Keratinocyte (primary cell): Measurements from ENCODE around the gene MAN1C1. TPM values are rescaled to one million over a fixed set of nuclear protein-coding genes. Genes with fewer than 3 reads are reported as not detected.

Source experiments
- DNase-seq: peaks from one replicate; pipeline ENCODE4 v3.0.0-alpha.2; 2011; ENCODE audit warnings: low read depth, missing footprints, low spot score
- FAIRE-seq: peaks from 2 replicates; lab custom pipeline; 2011; peaks lifted over from hg19 to GRCh38; lab: Jason Lieb, UNC
- H2AFZ ChIP-seq: 2 replicates; pipeline ENCODE4 v1.6.0; 2012; ENCODE audit warnings: low read length, control low read depth, inconsistent platforms; ENCODE audit not compliant: control insufficient read depth
- H3K27ac ChIP-seq: 2 replicates; pipeline ENCODE4 v1.5.1; 2011; ENCODE audit warnings: low read length; ENCODE audit not compliant: control insufficient read depth, insufficient read depth
- H3K27me3 ChIP-seq: 3 replicates; pipeline ENCODE4 v1.6.0; 2011; ENCODE audit warnings: low read length; ENCODE audit not compliant: control insufficient read depth, insufficient read depth; ENCODE audit errors: extremely low read depth
- H3K36me3 ChIP-seq, 2 experiments: 2 replicates in 1 of 2; 3 replicates in 1 of 2; pipeline ENCODE4 v1.5.1; 2011; ENCODE audit warnings: low read length in 2 of 2, mild to moderate bottlenecking in 1 of 2; ENCODE audit not compliant: control insufficient read depth in 2 of 2, insufficient read depth in 2 of 2; ENCODE audit errors: extremely low read depth in 1 of 2
- H3K4me1 ChIP-seq: 3 replicates; pipeline ENCODE4 v1.5.1; 2011; ENCODE audit warnings: low read length; ENCODE audit not compliant: control insufficient read depth, insufficient read depth; ENCODE audit errors: extremely low read depth
- H3K4me2 ChIP-seq: 3 replicates; pipeline ENCODE4 v1.6.0; 2011; ENCODE audit warnings: low read depth, low read length; ENCODE audit not compliant: control insufficient read depth, insufficient read depth; ENCODE audit errors: extremely low read depth
- H3K4me3 ChIP-seq, 3 experiments: fragments of 200-600 bp in 1 of 3; sonication (generic) in 1 of 3; 2 replicates in 2 of 3; 3 replicates in 1 of 3; pipeline ENCODE4 v1.5.1; 2011 to 2016; ENCODE audit warnings: low read length in 3 of 3, mild to moderate bottlenecking in 3 of 3, control low read depth in 2 of 3, inconsistent platforms in 1 of 3, low read depth in 1 of 3, mixed read lengths in 1 of 3, mixed run types in 1 of 3, moderate library complexity in 1 of 3; ENCODE audit not compliant: control insufficient read depth in 2 of 3, insufficient read depth in 2 of 3; ENCODE audit errors: extremely low read depth in 1 of 3
- H3K79me2 ChIP-seq: 2 replicates; pipeline ENCODE4 v1.6.0; 2012; ENCODE audit warnings: low read length; ENCODE audit not compliant: control insufficient read depth, insufficient read depth
- H3K9ac ChIP-seq: 3 replicates; pipeline ENCODE4 v1.6.0; 2011; ENCODE audit warnings: low read length; ENCODE audit not compliant: control insufficient read depth, insufficient read depth; ENCODE audit errors: extremely low read depth
- H3K9me1 ChIP-seq: 3 replicates; pipeline ENCODE4 v1.6.0; 2011; ENCODE audit warnings: low read length; ENCODE audit not compliant: control insufficient read depth, insufficient read depth; ENCODE audit errors: extremely low read depth
- H3K9me3 ChIP-seq: 2 replicates; pipeline ENCODE4 v1.5.1; 2012; ENCODE audit warnings: low read depth, low read length; ENCODE audit not compliant: control insufficient read depth
- H4K20me1 ChIP-seq: 3 replicates; pipeline ENCODE4 v1.6.0; 2011; ENCODE audit warnings: low read length; ENCODE audit not compliant: control insufficient read depth, insufficient read depth; ENCODE audit errors: extremely low read depth
- EZH2 ChIP-seq: IDR thresholded peaks from one replicate; pipeline ENCODE4 v1.6.1; 2012; ENCODE audit warnings: inconsistent platforms, mild to moderate bottlenecking, low read length, moderate library complexity
- dilution Hi-C: fragments of 300-500 bp; cut with MboI; formaldehyde crosslinking; loops from one replicate; pipeline ENCODE4 v1.7.0; 2020; ENCODE audit warnings: low sequenced_read_pairs; ENCODE audit not compliant: extremely low pct_ligation_motif_present
- polyA plus RNA-seq, 5 experiments: library from polyadenylated mRNA; depleted of rRNA in 3 of 5; stranded (reverse) in 3 of 5; stranded (forward) in 1 of 5; unstranded in 1 of 5; fragments of >200 nt; gene quantifications; 1 replicate in 1 of 5; 2 replicates in 3 of 5; 3 replicates in 1 of 5; pipeline versions ENCODE4 v1.2.1 to v1.2.3, GENCODE V29; 2011 to 2012; ENCODE audit warnings: missing spikeins in 2 of 5, low read depth in 1 of 5, low replicate concordance in 1 of 5
- TF ChIP-seq, protein P1 (sequence below), 3 experiments: IDR thresholded peaks in 1 of 3; conservative IDR thresholded peaks in 1 of 3; optimal IDR thresholded peaks in 1 of 3; 2 replicates in 2 of 3; 3 replicates in 1 of 3; pipeline versions ENCODE3 to v1.5.1; 2011; ENCODE audit warnings: low read length in 3 of 3, mild to moderate bottlenecking in 3 of 3, moderate library complexity in 2 of 3, control low read depth in 1 of 3, inconsistent platforms in 1 of 3; ENCODE audit not compliant: insufficient read depth in 2 of 3; ENCODE audit errors: extremely low read depth in 1 of 3

Gene MAN1C1
- polyA plus RNA-seq, 1 donor (not counting 4 experiments of a cell fraction or from before 2014, with no cell fraction given), result 0.07 TPM

DNA sequence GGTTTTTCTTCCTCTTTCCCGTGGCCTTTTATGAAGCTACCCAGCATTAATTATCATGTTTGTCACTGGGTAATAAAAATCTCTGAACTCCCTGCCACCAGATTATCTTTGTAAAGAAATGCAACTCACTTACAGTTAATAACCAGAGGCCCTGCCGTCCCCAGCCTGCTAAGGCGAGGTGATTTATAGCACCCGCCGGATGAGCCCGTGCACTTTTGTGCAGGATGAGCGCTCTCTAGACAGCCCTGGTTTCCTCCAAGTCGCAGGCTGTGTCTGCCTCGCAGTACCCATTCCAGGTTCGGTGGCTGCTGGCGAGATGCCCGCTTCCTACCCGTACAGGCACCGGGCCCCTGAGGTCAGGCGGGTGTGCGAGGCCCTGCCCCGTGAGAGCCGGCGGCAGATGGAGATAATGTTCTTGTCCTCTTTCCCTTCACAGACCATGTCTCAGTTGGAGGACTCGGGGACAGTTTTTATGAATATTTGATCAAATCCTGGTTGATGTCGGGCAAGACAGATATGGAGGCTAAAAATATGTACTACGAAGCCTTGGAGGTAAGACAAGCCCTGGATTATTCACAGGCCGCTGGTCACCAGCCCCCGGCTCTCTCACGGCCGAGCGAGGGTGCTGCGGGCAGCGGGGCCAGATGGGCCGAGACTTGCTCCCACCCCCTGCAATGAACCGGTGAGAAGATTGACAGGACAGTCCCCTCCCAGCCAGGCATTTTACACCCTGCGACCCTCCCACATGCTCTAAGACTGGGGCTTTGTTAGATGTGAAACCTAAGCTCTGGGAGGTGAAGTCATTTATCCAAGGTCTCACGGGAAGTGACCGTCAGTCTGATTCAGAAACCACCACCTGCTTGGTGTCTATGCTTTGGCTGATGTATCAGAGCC lies 154.9 kb downstream of the MAN1C1 start:
- Histone ChIP-seq H3K4me2 (no peak overlapping the region), H3K27me3 (peaks cover 16% of the 10 kb centered on the region), H3K27ac (no peak overlapping the region), H4K20me1 (no peaks in the 10 kb centered on the region), H3K9ac (no peak overlapping the region), H3K79me2 (no peaks in the 10 kb centered on the region), H2AFZ (no peak overlapping the region), H3K9me3 (no peaks in the 10 kb centered on the region), H3K4me1 (peaks cover 3% of the 10 kb centered on the region), H3K4me3 (no peak overlapping the region), H3K9me1 (no peaks in the 10 kb centered on the region), H3K36me3 (no peaks in the 10 kb centered on the region)
- dilution Hi-C loops, result no loop called here
- no peak for FAIRE-seq
- TF ChIP-seq, protein P1, sequence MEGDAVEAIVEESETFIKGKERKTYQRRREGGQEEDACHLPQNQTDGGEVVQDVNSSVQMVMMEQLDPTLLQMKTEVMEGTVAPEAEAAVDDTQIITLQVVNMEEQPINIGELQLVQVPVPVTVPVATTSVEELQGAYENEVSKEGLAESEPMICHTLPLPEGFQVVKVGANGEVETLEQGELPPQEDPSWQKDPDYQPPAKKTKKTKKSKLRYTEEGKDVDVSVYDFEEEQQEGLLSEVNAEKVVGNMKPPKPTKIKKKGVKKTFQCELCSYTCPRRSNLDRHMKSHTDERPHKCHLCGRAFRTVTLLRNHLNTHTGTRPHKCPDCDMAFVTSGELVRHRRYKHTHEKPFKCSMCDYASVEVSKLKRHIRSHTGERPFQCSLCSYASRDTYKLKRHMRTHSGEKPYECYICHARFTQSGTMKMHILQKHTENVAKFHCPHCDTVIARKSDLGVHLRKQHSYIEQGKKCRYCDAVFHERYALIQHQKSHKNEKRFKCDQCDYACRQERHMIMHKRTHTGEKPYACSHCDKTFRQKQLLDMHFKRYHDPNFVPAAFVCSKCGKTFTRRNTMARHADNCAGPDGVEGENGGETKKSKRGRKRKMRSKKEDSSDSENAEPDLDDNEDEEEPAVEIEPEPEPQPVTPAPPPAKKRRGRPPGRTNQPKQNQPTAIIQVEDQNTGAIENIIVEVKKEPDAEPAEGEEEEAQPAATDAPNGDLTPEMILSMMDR (optimal IDR thresholded peaks at IDR 0.05 in 1 of 3, IDR thresholded peaks at IDR 0.05 in 1 of 3, conservative IDR thresholded peaks at IDR 0.05 in 1 of 3; ENCODE audit: extremely low read depth in 1 of 3, insufficient read depth in 2 of 3, low read length in 3 of 3), result no peak
- TF ChIP-seq EZH2, result no peak
- no peak for DNase-seq

DNA sequence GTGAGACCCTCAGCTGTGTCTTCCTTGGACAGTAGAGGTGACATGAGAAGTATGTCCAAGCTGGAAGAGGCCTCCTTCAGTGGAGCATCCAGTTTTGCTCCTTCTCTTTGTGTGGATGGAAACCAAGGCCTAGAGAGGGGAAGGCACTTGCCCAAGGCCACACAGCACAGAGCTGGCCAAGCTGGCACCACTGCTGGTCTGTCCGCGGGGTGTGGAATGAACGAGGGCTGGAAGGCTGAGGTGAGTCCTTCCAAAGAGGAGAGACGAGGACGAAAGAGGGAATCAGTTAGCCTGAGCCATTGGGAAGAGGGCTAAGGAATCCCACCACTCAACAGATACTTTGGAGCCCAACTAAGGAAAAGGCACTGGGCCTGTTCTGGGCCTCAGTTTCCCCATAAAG lies 155.6 kb downstream of the MAN1C1 start:
- Histone ChIP-seq H3K9me1 (no peaks in the 10 kb centered on the region), H3K9ac (no peak overlapping the region), H3K9me3 (no peaks in the 10 kb centered on the region), H3K36me3 (no peaks in the 10 kb centered on the region), H3K27me3 (peaks cover 16% of the 10 kb centered on the region), H2AFZ (no peak overlapping the region), H3K79me2 (no peaks in the 10 kb centered on the region), H4K20me1 (no peaks in the 10 kb centered on the region), H3K4me3 (no peak overlapping the region), H3K4me1 (no peaks in the 10 kb centered on the region), H3K4me2 (no peak overlapping the region), H3K27ac (no peak overlapping the region)
- FAIRE-seq (no peak), DNase-seq (no peak)
- dilution Hi-C loops, result no loop called here
- TF ChIP-seq, protein P1 (optimal IDR thresholded peaks at IDR 0.05 in 1 of 3, IDR thresholded peaks at IDR 0.05 in 1 of 3, conservative IDR thresholded peaks at IDR 0.05 in 1 of 3; ENCODE audit: extremely low read depth in 1 of 3, insufficient read depth in 2 of 3, low read length in 3 of 3), result no peak
- no peak for TF ChIP-seq EZH2
